Femur (tissue), 1 donor: ENCODE results near the gene PRSS12.
"Not testable (repeated sequence)": the region's sequence is repeated elsewhere in the genome, so short reads cannot be mapped to it uniquely, and the experiment has no call there.

ENCODE experiments used
- DNase-seq: peaks from one replicate; pipeline ENCODE4 v3.0.0-alpha.2; 2017

Gene PRSS12

DNA sequence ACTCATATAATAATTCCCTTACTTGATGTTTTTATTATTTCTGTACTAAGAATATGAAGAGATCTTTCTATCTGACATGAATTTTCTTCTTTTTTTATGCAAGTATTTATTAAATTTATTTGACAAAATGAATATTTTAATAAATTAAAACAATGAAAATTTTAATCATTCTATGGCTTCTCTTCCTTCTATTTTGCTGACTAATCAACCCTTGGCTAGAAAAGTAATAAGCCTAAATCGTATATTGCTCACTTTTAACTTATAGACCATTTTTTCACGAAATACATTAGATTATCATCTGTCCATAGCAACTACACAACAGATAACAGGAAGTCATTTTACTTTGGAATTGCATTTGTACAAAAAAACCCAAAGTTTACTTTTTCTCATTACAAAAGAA, 38.6 kb downstream of the PRSS12 start:
- DNase-seq, result no peak

DNA sequence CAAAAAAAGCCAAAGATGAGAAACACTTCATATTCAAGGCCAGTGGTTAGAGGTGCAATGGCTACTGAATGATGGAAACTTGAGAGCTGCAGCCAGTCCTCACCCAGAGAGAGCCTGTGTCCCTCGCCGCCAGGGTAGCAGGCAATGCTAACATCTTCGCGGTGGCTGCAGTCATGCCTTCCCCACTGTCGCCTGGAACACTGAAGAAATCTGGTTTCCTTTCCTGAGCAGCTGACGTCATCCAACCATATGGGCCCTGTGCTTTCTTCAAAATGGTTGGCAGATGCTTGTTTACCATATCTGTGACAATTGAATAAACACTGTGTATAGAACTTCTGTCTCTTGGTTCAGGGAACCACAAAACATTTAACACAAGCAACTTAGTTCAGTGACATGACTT, 39.7 kb downstream of the PRSS12 start:
- DNase-seq, result no peak

DNA sequence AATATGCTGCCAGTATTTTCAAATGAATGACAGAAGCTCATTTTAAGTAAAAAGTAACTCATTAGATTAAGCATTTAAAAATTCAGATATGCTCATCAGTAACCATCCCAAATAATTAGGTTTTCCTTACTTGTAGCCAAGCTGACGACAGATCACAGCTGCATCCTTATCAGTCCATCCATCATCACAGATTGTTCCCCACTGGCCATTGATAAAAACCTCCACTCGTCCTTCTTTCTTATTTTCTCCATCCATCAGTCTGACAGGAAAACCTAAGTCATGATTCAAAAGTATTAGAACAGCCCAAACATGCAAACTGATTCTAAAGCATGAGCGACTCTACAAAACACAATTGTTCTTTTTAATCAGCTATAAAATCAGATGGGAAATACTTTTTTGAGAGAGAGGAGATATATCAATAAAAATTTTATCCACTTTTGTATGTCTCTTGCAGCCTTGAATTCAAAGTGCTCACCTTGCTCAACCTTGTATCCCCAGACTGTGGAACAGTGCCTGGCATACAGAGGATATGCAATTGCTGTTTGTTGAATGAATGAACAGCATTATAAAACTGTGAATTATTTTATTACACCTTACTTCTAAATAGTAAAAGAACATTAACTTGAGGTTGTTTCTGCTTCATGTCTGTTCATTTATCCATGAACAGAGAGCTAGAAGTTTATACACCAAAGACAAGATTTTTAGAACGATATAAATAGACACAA, 44.3 kb downstream of the PRSS12 start:
- no peak for DNase-seq

DNA sequence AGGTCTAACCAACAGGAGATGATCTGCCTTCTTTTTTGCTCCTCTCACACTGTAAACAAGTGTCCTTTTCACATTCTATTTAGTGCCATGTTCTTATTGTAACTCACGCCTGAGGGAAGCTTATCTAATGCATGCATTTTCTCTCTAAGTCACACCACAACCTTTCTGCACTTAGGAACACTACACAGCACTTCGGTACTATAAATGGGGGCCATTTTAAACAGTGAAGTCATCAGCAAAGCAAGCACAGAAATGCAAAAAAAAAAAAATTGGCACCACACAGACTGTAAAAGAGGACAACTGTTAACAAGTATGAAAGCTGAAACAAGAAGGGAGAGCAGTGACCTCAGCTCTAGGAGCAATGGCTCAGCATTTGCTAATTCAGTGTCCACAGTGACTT, 45.2 kb downstream of the PRSS12 start:
- no peak for DNase-seq

- not testable (repeated sequence) for DNase-seq
These were observed 53.2 kb downstream of the PRSS12 start for GRCh38 chr4:118299619-118300018.

DNA sequence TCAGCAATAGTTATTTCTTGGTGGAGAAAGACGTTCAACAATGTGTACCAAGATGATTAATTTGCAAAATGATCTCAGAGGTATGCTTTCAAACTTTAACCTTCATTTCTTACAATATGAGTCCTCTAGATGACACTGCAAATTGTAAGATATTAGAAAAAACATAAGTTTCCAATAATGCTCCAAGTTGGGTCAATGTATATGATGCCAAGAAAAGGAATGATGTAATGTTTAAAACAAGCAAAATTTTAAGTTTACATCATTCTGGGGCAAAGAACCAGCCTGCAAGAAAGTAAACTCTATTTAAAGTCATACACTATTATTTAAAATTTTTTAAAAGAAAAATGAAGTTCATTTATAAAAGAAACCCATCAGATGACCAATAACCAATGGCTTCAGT, 56.1 kb downstream of the PRSS12 start:
- no peak for DNase-seq

GRCh38 chr4:118290951-118291350, 61.9 kb downstream of the PRSS12 start:
- DNase-seq, result no peak

DNA sequence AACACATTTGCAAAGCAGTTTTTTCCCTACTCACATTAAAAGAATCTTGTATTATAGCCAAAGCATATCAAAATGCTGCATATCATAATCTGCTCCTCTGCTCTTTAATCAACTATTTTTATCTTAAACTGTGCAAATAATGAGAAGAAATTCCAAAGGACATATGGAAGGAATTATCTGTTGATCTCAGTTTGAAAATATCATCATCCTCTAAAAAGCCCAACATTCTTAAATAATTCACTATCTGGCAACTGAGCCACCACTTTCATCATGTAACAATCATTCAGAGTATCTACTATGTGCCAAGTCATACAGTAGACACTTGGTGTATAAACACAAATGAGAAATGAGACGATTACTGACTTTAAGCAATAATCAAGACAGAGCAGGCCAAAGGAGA, 63.0 kb downstream of the PRSS12 start:
- no peak for DNase-seq

DNA sequence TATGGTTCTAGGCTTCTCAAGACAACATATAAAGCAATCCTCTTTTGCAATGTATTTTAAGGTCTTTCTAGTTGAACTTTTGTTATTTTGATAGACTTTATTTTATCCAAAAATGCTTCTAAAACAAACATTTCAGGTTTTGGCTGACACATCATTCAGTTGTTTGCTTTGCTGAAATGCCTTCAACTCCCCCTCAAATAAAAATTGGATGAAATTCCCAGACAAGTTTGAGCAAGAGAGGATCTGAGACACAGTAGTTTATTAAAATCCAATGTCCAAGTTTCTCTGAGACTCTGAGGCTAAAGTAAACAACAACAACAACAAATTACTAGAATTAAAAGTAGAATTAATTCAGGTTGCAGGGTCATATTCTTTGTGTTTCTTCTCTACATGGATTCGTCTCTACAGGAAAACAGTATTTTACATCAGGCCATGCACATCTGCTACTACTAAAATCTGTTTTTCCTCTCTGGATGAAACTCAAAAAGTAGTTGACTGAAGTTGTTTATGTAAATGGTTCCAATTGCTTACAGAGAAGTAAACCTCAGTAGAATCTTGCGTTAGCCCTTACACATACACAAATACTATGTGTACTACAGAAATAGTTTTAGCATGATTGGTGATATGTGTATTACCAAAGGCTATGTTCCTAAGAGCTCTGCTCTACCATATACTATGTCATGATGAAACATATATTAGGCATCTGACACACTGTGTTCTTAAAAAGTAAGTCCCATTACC, 64.9 kb downstream of the PRSS12 start:
- no peak for DNase-seq

DNA sequence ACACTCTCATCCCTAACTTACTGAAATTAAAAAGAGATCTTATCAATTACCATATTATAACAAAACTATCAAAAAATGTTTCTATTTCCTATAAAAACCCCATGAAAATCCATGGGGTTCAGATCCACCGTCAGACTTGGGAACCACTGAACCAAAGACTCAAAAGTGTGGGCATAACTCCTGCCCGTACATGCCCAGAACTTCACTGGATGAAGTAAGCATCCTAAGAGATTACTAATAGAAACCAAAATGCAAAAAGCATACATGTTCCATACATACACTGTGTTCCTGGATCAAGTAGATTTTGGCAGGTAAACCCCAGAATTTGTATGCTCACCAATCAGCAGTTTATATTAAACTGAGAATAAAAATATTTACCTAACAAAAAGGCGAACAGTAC, 66.1 kb downstream of the PRSS12 start:
- no peak for DNase-seq

DNA sequence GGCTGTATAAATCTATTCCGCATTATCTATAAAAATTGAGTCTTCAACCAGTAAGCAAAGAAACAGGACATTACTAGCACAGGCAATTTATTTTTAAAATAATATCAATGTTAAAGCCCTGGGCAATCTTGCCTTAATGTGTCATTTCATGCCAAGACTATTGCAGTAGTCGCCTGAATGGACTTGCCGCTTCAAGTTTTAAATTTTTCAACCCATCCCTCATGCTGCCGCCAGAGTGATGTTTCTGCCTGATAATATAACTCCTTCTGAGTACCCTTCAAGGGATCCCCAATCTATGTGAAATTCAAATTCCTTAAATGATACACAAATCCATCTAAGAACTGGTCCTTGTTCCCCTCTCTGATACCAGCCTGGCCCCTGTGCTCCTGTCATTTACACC, 66.9 kb downstream of the PRSS12 start:
- DNase-seq, result no peak

GRCh38 chr4:118284169-118284568, 68.6 kb downstream of the PRSS12 start:
- no peak for DNase-seq

GRCh38 chr4:118282692-118283091, 70.1 kb downstream of the PRSS12 start:
- no peak for DNase-seq

DNA sequence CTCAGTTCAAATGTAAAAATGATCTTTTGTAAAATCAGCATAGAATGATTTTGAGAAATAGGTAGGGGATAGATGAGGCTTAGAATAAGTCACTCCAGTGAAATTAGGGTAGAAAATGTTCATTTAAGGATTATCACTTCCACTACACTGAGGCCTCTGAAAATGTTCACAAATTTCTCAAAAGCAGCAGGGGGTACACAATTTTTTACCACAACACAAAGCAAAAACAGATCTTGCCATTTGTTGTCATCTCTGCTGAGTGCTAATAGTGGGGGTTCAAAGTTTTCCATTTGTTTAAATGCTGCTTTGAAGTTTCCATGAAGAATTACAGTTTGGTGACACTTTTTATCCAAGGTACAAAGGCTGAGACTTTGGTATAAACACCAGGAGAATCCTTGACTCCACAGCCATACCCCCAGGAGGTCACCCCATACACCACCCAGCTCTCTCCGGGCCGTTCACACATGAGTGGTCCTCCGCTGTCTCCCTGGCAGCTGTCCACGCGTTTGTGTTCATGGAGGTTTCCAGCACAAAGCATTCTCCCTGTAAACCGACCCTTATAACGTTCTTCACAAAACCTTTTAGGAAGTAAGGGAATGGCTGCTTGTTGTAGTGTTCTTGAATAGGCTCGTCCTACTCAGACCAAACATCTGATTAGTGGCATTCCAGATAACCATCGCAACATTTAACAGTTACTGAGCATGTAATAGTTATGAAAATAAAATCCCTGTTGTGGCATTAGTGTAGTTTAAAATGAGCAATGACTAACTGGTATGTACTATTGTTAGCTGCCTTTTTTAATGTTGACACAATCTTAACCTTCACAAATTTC, 71.0 kb downstream of the PRSS12 start:
- DNase-seq, result peak; percentile 42

DNA sequence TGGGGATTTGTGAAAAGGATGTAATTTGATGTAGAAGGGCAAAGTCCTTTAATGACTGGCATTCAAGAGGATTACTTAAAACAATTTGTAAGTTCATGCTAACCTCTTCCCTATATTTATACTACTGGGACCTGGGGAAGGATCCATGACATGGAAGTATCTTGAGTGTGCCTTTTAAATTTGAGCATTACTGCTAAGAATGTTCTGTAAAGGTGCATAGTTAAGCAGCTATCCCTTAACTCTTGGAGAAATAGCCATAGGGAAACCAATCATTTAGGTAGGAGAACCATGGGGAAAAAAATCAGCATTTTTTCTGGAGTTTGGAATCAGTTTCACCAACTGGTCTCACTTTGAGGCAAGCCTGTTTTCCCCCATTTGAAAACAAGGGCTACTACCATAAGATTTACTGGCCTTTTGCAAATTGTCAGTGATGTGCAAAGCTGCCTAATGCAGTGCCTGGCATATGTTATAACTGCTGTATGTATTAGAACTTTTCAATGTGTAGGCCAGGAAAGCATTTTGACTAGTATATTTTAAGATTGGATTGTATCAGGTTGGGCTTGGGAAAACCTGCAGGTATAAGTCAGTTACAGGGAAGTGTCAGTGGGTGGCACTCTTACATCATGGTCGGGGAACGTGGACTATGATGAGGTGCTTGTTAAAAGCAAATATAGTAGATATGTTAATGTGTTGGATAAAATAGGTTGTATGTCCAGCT, 72.1 kb downstream of the PRSS12 start:
- DNase-seq, result peak; percentile 71

- no peak for DNase-seq
These were observed 72.8 kb downstream of the PRSS12 start for GRCh38 chr4:118279920-118280432.

DNA sequence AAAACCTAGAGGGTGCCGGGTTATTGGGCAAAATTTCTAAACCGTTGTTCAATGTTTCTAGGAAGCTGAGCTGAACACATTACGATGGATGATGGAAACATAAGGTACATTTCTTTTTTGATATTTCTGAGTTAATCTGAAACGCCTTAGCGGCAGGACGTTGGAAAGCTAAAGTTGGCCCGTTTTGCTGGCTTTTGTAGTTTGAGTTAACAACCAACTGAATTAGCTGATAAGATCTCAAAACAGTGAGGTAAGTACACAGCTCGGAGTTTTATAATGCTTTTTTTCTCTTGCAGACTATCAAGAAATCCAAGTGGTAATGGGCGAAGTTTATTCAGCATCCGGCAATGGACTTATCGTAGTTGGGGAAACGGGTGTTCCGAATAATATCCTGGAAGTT, 73.5 kb downstream of the PRSS12 start:
- DNase-seq, result no peak

DNA sequence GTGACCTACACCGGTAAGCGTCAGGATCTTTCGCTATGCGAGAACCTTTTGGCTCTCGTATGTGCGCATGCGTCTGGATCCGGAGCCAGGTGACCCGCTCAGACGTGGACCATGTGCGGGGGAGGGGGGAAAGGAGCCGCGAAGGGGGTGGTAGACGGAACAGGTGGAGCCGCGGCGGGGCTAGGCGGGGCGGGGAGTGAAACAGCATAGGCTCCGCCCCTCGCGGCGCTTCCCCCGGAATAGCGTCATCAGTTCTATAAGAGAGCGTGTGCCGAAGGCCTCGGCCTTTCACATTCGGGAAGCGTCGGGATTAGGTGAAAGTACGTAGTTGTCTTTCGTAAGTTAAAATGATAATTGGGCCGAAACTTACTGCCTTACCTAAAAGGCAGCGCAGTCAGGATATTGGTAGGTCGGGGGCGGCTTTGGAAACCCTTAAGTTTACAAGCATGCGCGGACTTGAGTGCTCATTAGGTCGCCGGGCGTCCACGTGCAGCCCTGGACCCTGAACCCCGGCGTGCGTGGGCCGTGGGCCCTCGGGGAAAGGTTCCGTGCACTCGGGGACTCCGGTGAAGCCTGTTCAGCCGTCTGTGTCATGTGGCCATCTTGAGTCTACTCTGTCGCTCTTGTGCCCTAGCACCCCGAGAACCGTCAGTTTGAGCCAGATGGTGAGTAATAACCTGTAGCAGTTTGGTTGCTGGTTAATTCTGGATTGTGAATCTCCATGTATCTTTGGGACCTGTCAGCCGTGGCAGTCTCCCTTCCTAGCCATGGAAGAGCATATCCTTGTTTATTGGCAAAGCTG, 74.1 kb downstream of the PRSS12 start:
- peak; percentile 97 for DNase-seq

DNA sequence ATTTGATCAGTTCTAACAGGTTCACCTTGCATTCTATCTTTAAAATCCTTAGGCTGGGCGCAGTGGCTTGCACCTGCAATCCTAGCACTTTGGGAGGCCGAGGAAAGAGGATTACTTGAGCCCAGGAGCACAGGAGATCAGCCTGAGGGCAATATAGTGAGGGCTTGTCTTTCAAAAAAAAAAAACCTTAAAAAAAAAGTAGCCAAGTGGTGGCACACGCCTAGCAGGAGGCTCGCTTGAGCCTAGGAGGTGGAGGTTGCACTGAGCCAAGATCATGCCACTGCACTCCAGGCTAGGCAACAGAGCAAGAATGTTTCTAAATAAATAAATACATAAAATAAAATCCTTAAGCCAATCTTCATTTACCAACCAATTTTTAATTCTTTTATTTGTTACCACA, 75.6 kb downstream of the PRSS12 start:
- DNase-seq, result no peak

DNA sequence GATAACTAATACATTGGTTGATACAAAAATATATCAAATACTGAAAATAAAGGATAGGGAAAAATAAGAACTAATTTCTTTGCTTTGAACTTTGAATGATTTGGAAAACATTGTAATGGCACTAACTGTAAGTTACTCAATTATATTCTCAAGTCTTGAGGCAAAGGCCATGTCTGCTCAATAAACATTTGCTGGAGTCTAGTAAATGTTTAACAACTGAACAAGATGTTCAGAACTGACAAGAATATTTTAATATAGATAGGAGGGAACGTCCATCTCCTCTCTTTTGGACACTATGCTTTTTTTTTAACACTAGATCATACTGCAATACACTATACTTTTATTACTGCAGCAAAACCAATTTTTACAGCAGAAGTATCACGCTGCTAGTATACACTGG, 76.2 kb downstream of the PRSS12 start:
- no peak for DNase-seq

GRCh38 chr4:118273642-118274041, 79.2 kb downstream of the PRSS12 start:
- DNase-seq, result no peak

DNA sequence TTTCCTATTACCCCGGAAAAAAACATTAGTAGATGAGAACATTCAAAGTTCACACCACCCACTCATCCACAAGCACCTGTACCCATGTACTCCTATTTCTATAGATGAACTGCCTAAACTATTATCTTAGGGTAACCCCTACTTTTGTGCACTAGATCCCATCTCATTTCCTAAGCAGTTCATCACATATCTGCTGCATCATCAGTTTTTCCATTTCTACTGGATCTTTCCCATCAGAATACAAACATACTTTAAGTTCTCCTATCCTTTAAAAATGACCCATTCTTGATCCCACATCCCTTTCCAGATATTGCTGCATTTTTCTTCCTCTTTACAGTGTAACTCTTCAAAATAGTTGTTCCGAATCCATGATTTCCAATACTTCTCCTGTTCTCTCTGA, 81.0 kb downstream of the PRSS12 start:
- no peak for DNase-seq
